ENCODE data around the gene PTCD1.

Gene PTCD1

GRCh38 chr7:99438573-99439480 lies at the start of gene PTCD1, which contains the start of gene CPSF4:
Gene PTCD1 (minus strand): TSS chr7:99438798. CDS start chr7:99435242, 3,556 bp downstream.
Gene CPSF4 (plus strand): TSS chr7:99438943. CDS start chr7:99439083, 140 bp downstream.
- DNase-seq, result peak; percentile 98

- no peak for DNase-seq
Measured at GRCh38 chr7:99485094-99485493, 46.5 kb upstream of the PTCD1 start.

GRCh38 chr7:99478464-99479440 lies 40.2 kb upstream of the PTCD1 start:
- DNase-seq, result no peak

- no peak for DNase-seq
Measured at GRCh38 chr7:99476107-99476506, 37.5 kb upstream of the PTCD1 start.

- no peak for DNase-seq
Measured at GRCh38 chr7:99473315-99473596, 34.7 kb upstream of the PTCD1 start.

GRCh38 chr7:99472561-99473314 lies 34.1 kb upstream of the PTCD1 start, which contains the start of gene ZNF789:
Gene ZNF789 (plus strand): TSS chr7:99472890. CDS start chr7:99476457, 3,567 bp downstream.
- peak; percentile 98 for DNase-seq

- no peak for DNase-seq
Measured at GRCh38 chr7:99469381-99470065, 30.9 kb upstream of the PTCD1 start.

- no peak for DNase-seq
Measured at GRCh38 chr7:99468336-99468918, 29.8 kb upstream of the PTCD1 start.

GRCh38 chr7:99465421-99465768 lies 26.8 kb upstream of the PTCD1 start:
- DNase-seq, result no peak

GRCh38 chr7:99461221-99461620 lies 22.6 kb upstream of the PTCD1 start:
- no peak for DNase-seq

GRCh38 chr7:99460651-99461050 lies 22.1 kb upstream of the PTCD1 start:
- no peak for DNase-seq

GRCh38 chr7:99459087-99459486 lies 20.5 kb upstream of the PTCD1 start:
- no peak for DNase-seq

- DNase-seq, result no peak
Measured at GRCh38 chr7:99457650-99458493, 19.3 kb upstream of the PTCD1 start.

GRCh38 chr7:99457050-99457649 lies 18.6 kb upstream of the PTCD1 start:
- no peak for DNase-seq

- DNase-seq, result no peak
Measured at GRCh38 chr7:99456288-99456687, 17.7 kb upstream of the PTCD1 start.

- no peak for DNase-seq
Measured at GRCh38 chr7:99455874-99456273, 17.3 kb upstream of the PTCD1 start.

GRCh38 chr7:99453105-99453504 lies 14.5 kb upstream of the PTCD1 start:
- DNase-seq, result no peak

GRCh38 chr7:99452541-99452940 lies 13.9 kb upstream of the PTCD1 start:
- no peak for DNase-seq

GRCh38 chr7:99451936-99452335 lies 13.3 kb upstream of the PTCD1 start:
- DNase-seq, result no peak

GRCh38 chr7:99449326-99449725 lies 10.7 kb upstream of the PTCD1 start:
- no peak for DNase-seq
